GM21737 (cell line): ENCODE results near the gene HSD17B4.
"Not testable (repeated sequence)": the region's sequence is repeated elsewhere in the genome, so short reads cannot be mapped to it uniquely, and the experiment has no call there.

Experiments
- ATAC-seq: cut with Tn5 transposase; IDR thresholded peaks from one replicate; pipeline ENCODE4 v1.9.1; 2021; ENCODE audit warnings: mild to moderate bottlenecking, moderate library complexity; ENCODE audit not compliant: unreplicated experiment

Gene HSD17B4

GRCh38 chr5:119432674-119433237 is 19.5 kb upstream of the HSD17B4 start:
- ATAC-seq = not testable (repeated sequence)

DNA sequence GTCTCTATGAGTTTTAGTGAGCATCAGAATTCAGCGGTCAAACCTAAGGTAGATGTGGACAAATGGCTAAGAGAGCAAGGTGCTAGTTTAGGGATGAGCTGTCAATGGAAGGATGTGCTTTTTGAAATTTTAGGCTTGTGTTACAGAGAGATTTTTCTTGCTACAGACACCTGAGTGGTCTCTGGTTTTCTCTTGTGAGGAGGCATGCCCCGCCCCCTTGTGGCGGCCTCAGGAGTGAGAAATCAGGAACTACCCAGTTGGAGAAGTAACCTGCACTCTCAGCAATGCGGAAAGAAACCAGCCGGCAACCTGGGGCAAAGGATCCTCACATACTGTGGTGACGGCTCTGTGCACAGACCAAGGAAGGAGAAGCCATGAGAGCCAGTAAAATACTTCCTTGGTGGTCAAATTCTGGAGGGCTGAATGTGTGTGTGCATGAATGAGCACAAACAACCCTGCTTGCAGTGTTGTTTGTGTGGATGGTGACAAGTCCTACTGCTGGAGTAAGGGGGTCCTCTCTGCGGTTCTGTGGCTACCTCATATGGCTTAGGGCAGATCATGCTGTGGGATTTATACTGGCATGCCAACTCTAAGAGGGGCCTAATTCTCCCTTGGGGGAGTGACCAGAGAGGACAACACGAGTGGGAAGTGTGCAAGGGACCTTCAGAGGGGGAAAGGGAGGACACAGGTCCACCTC is 16.7 kb upstream of the HSD17B4 start:
- ATAC-seq = peak; percentile 93

- ATAC-seq = not testable (repeated sequence)
Observed at GRCh38 chr5:119437785-119438586, 14.3 kb upstream of the HSD17B4 start.

GRCh38 chr5:119438587-119438917 is 13.7 kb upstream of the HSD17B4 start:
- ATAC-seq = not testable (repeated sequence)

GRCh38 chr5:119439140-119439631 is 13.1 kb upstream of the HSD17B4 start:
- ATAC-seq = no peak

GRCh38 chr5:119439632-119440031 is 12.7 kb upstream of the HSD17B4 start:
- ATAC-seq = not testable (repeated sequence)

- ATAC-seq = not testable (repeated sequence)
Observed at GRCh38 chr5:119444643-119445042, 7.7 kb upstream of the HSD17B4 start.

- ATAC-seq = no peak
Observed at GRCh38 chr5:119445544-119445943, 6.8 kb upstream of the HSD17B4 start.

DNA sequence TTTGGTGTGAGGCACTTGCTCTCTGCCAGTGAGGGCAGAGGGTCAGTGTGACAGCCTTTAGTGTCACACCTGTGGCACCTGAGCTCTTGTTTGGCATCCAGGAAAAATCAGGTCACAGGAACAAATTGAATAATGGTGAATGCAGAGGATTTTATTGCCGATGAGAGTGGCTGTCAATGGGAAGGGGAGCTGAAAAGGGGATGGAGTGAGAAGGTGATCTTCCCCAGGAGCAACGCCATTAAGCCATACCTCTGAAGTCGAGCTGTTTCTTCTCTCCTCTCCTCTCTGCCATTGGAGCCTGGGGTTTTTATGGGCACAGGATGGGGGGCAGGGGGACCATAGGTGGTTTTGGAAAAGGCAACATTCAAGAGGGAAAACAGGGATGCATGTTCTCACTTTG is 2.4 kb upstream of the HSD17B4 start:
- ATAC-seq = no peak

DNA sequence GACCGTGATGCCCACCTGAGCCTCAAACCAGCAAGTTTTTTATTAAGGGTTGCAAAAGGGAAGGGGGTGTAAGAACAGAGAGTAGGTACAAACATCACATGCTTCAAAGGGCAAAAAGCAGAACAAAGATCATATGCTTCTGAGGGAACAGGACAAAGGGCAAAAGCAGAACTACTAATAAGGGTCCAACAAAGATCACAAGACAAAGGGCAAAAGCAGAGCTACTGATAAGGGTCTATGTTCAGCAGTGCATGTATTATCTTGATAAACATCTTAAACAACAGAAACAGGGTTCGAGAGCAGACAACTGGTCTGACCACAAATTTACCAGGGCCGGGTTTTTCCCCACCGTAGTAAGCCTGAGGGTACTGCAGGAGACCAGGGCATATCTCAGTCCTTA is 1.7 kb upstream of the HSD17B4 start:
- ATAC-seq = not testable (repeated sequence)

GRCh38 chr5:119451561-119451960 is 736 bp upstream of the HSD17B4 start:
- no peak for ATAC-seq

GRCh38 chr5:119452060-119452372 is 281 bp upstream of the HSD17B4 start:
- ATAC-seq = no peak

- ATAC-seq = peak; percentile 5
Observed at GRCh38 chr5:119453040-119453373, 710 bp downstream of the HSD17B4 start.

GRCh38 chr5:119454171-119454570 is 1.9 kb downstream of the HSD17B4 start:
- no peak for ATAC-seq

DNA sequence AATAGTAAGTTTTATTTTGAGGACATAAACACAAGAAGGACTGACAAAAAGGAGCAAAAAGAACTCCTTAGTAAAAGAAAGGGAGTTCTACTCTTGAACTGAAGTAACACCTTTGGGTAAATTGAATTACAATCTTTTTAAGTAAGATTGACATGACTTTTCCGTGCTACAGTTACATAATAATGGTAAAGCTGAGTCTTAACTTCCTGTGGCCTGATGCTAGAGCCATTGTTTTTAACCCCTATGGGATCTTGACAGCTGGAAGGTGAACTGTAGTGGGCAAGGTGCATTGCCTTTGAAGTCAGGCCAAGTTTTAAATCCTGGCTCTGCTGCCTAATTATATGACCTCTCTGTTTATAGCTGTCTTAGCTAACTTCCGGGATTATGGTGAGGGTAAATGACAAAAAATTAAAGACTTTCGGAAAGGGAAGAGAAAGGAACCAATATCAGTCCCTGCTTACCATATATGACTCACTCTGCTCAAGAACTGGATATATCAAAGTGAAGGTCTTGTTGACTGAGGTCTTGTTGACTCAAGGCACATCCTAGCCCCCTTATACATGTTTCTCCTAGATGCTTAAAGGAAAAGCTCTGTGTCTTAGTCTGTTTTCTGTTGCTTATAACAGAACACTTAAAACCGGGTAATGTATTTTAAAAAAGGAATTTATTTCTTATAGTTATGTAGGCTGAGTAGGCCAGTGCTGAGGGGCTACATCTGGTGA is 6.8 kb downstream of the HSD17B4 start:
- ATAC-seq = no peak

DNA sequence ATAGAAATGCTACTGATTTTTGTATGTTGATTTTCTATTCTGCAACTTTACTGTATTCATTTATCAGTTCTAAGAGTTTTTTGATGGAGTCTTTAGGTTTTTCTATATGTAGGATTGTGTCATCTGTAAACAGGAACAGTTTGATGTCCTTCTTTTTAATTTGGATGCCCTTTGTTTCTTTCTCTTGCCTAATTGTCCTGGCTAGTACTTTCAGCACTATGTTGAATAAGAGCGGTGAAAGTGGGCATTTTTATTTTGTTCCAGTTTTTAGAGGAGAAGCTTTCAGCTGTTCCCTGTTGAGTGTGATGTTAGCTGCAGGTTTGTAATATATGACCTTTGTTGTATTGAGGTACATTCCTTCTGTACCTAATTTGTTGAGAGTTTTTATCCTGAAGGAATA is 13.3 kb downstream of the HSD17B4 start:
- no peak for ATAC-seq

GRCh38 chr5:119468286-119468685 is 16.0 kb downstream of the HSD17B4 start:
- ATAC-seq = no peak

DNA sequence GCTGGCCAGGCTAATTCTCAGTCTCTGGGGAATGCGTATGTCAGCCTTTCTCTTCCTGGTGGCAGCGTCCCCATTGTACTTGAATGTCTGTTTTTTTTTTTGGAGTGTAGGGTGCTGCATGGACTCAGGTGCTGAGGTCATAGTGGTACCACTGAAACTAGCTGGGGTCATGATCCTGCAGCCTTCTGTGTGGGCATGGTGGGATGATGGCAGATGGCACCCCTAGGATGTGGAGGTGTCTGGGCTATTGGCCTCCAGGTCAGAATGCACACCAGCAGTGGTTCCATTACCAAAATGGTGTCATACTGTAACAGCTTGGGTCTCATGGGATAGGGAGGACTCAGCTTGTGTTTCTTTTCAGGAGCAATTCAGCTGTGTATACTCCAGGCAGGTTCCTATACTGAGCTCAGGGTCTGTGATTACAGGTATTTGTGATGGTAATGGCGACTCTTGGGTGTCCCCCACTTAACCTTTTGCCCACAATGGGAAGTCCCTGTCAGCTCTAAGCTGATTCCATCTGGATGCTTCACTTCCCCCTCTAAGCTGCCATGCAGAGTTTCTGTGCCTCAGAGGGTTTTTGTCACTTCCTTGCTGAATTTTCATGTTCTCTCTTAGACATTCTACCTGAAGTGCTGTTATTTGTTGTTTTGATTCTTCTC is 17.9 kb downstream of the HSD17B4 start:
- ATAC-seq = no peak

GRCh38 chr5:119470851-119471451 is 18.7 kb downstream of the HSD17B4 start:
- ATAC-seq = peak; percentile 57

GRCh38 chr5:119473241-119473640 is 20.9 kb downstream of the HSD17B4 start:
- ATAC-seq = no peak

DNA sequence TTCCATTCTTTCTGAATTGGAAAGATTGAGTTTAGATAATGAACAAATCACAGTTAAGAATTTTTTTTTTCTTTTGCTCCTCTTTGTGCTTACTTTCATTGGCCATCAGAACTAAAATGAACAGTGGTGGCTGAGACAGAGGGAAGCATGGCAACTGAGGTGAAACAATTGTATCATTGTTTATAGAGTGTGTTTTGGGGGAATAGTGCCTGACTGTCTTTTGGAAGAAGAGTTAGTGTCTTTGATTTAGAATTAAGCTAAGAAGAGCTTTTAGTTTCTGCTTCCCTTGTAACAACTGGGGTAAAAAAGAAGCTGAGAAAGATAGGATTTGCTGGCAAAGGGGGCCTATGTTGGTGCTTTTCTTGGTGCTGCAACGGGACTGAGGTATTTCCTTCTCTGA is 24.0 kb downstream of the HSD17B4 start:
- no peak for ATAC-seq
